ENCODE data around the gene ONECUT2.

Gene ONECUT2

DNA sequence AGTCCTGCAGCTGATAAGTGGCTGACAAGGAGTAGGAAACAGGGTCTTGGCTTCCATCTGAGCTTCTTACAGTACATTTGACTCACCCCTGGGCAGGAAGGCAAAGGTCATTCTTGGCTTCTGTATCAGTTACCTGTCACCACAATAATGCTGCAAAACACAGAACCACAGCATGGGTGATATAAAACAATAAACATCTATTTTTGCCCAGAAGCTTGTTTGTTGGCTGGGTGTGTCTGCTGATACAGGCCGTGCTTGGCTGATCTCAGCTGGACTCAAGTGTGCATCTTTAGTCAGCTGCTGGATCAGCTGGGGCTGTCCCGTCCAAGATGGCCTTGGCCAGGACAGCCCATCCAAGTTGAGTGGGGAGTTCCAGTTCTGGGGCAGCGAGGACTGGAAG lies 34.7 kb downstream of the ONECUT2 start:
- TF ChIP-seq, protein P1, sequence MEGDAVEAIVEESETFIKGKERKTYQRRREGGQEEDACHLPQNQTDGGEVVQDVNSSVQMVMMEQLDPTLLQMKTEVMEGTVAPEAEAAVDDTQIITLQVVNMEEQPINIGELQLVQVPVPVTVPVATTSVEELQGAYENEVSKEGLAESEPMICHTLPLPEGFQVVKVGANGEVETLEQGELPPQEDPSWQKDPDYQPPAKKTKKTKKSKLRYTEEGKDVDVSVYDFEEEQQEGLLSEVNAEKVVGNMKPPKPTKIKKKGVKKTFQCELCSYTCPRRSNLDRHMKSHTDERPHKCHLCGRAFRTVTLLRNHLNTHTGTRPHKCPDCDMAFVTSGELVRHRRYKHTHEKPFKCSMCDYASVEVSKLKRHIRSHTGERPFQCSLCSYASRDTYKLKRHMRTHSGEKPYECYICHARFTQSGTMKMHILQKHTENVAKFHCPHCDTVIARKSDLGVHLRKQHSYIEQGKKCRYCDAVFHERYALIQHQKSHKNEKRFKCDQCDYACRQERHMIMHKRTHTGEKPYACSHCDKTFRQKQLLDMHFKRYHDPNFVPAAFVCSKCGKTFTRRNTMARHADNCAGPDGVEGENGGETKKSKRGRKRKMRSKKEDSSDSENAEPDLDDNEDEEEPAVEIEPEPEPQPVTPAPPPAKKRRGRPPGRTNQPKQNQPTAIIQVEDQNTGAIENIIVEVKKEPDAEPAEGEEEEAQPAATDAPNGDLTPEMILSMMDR (IDR thresholded peaks at IDR 0.05), result no peak

DNA sequence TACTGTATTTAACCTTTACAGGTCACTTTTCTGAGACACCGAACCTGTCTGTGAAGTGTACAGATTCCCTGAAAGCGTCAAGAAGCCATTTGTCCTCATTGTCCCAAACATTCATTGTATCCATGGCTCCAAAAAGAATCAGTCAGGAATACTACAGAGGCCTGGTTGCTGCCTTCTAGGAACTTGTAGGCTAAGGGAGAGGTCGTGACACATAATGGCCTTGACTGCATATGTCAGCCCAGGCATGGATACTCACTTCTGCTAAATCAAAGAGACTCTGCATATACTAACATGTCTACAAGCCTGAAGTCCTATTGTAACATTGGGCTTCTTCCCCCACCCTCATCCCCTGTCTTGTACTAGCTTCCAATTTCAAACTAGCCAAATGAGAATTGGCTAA lies 40.2 kb downstream of the ONECUT2 start:
- TF ChIP-seq, protein P1 (IDR thresholded peaks at IDR 0.05), result no peak

DNA sequence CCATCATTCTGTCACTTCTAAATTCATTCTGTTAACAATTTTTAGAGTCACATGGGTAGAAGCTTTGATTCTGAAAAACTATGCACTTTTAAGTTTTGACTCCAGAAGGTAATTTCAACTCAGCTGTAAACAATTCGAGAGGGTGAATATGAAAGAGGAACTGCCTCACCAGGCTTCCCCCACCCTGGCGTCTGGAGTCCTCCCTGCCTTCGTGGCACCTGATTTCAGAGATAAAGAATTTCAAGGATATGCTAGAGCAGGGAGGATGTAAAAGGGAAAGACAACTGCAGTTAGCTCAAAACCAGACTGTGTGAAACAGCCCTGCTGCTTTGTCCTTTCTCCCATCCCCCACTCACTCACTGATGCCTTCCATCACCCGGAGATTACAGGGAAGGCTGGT lies 40.7 kb downstream of the ONECUT2 start:
- TF ChIP-seq, protein P1 (IDR thresholded peaks at IDR 0.05), result no peak

DNA sequence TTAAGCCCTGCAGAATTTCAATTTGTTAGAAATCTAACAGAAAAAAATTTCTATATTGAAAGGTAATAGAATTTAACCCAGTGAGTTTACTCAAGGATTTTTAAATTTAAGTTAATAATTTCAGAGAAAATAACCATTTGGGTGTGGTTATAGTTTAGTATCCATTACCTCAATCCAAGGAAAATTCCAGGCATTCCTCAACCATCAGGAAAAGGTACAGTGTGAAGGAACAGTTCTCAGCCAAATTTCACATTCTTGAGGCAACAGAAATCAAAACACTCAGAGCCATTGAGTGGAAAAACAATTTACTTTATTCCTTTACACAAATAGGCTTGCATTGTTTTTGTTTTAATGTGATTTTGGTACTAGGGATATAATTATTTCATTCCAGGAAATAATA lies 45.6 kb downstream of the ONECUT2 start:
- TF ChIP-seq, protein P1 (IDR thresholded peaks at IDR 0.05), result no peak

DNA sequence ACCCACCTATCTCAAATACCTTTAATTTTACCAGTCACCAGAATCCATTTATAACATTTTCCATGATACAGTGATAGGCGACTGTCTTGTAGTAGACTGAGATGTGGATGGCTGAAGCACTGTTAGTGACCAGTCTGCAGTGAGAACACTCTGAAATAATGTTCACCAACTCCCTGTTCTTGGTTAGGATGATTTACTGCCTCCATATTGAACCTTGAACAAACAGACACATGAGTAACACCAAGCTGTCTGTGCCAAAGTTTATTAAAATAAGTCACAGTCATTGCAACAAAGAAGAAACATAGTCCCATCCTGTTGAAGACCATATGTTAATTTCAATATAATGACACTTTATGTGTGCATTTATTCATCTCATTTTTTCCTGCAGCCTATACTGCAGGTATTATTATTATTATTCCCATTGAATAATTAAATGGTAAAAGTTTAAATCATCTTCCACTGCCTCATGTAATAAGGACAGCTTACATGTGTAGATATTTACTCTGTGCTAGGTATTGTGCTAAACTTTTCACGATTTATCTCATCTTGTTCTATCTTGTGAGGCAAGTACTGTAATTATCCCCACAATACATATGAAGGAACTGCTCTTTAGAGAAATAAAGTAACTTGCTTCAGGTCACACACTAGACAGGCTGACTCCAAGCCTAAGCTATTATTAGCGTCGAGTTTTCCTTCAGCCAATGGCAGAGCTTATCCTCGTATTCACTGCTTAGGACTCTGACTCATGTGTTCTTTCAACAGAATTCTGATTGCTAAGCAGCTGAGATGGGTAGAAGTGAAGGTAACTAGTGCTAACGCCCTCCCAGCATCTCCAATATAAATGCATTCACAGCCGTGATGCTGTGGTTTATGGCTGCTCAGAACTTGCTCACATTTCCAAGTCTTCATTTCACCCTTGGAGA lies 62.5 kb downstream of the ONECUT2 start:
- TF ChIP-seq, protein P1 (IDR thresholded peaks at IDR 0.05), result no peak

DNA sequence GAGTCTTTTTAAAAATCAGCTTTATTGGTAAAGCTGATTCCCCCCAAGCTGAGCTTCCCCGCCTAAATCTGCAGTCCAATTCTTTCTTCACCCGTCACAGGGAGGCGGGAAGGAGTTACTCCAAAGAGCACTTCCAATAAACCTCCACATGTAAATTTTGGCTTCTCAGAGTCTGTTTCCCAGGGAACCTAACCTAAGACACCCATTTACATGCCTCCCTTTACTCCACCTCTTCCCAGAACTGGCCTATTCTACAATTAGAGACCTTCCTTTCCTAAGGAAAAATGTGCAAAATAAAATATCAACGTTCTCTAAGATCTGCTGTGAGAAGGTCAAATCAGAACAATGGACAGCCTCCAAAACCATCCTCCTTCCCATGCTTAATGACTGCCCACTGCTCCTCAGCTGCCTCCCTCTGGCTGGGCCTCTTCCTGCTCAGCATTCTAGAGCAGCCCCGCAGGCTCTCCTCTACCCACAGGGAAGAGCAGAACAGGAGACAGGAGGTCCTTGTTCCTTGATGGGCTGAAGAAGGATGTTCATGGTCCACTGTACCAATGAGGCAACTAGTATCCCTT lies 63.6 kb downstream of the ONECUT2 start:
- TF ChIP-seq, protein P1 (IDR thresholded peaks at IDR 0.05), result no peak

DNA sequence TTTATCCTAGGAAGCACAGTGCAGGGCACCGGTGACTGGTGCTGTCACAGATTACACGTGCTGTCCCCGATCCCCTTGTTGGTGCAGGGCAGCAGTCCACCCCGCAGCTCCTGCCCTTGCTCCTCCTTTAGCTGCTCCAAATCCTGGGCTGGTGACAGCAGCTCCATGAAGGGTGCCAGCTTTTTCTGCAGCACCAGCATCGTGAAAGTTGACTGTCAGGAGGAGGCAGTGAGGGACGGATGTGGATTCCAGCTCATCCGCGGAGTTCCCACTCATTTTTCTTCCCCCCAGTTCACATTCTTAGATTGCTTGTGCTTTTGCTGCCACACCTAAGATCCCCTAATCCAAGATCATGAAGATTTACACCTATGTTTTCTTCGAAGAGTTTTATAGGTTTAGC lies 67.5 kb downstream of the ONECUT2 start:
- TF ChIP-seq, protein P1 (IDR thresholded peaks at IDR 0.05), result no peak

Data from LNCAP (cell line).